ENCODE data around the gene TEX101.
"Not testable (repeated sequence)": the region's sequence is repeated elsewhere in the genome, so short reads cannot be mapped to it uniquely, and the experiment has no call there.

The TEX101 gene

GRCh38 chr19:43414554-43414953, at the start of gene TEX101:
Gene TEX101, plus strand, starts transcription at chr19:43414890. Its CDS starts 1,030 bp downstream, at chr19:43415920.
- no peak for DNase-seq (ENCODE audit: low read depth)

GRCh38 chr19:43365677-43366076, 49.0 kb upstream of the TEX101 start:
- not testable (repeated sequence) for DNase-seq (ENCODE audit: low read depth)

- DNase-seq (ENCODE audit: low read depth) = no peak
These were observed 46.9 kb upstream of the TEX101 start for GRCh38 chr19:43367822-43368221.

- not testable (repeated sequence) for DNase-seq (ENCODE audit: low read depth)
These were observed 45.8 kb upstream of the TEX101 start for GRCh38 chr19:43368897-43369296.

- no peak for DNase-seq (ENCODE audit: low read depth)
These were observed 42.8 kb upstream of the TEX101 start for GRCh38 chr19:43371909-43372308.

- no peak for DNase-seq (ENCODE audit: low read depth)
These were observed 42.2 kb upstream of the TEX101 start for GRCh38 chr19:43372462-43372861.

- not testable (repeated sequence) for DNase-seq (ENCODE audit: low read depth)
These were observed 37.1 kb upstream of the TEX101 start for GRCh38 chr19:43377624-43378023.

- no peak for DNase-seq (ENCODE audit: low read depth)
These were observed 34.7 kb upstream of the TEX101 start for GRCh38 chr19:43380008-43380407.

- DNase-seq (ENCODE audit: low read depth) = no peak
These were observed 33.8 kb upstream of the TEX101 start for GRCh38 chr19:43380771-43381386.

GRCh38 chr19:43382586-43383216, 32.0 kb upstream of the TEX101 start:
- not testable (repeated sequence) for DNase-seq (ENCODE audit: low read depth)

- DNase-seq (ENCODE audit: low read depth) = not testable (repeated sequence)
These were observed 31.4 kb upstream of the TEX101 start for GRCh38 chr19:43383254-43383653.

- DNase-seq (ENCODE audit: low read depth) = not testable (repeated sequence)
These were observed 30.9 kb upstream of the TEX101 start for GRCh38 chr19:43383759-43384158.

- peak; percentile 10 for DNase-seq (ENCODE audit: low read depth)
These were observed 23.7 kb upstream of the TEX101 start for GRCh38 chr19:43390903-43391551.

- DNase-seq (ENCODE audit: low read depth) = not testable (repeated sequence)
These were observed 23.1 kb upstream of the TEX101 start for GRCh38 chr19:43391552-43391935.

GRCh38 chr19:43393501-43393900, 21.2 kb upstream of the TEX101 start:
- not testable (repeated sequence) for DNase-seq (ENCODE audit: low read depth)

GRCh38 chr19:43395561-43395960, 19.1 kb upstream of the TEX101 start:
- DNase-seq (ENCODE audit: low read depth) = no peak

- no peak for DNase-seq (ENCODE audit: low read depth)
These were observed 8.4 kb upstream of the TEX101 start for GRCh38 chr19:43406297-43406696.

GRCh38 chr19:43407416-43408005, 7.2 kb upstream of the TEX101 start:
- DNase-seq (ENCODE audit: low read depth) = no peak

GRCh38 chr19:43408043-43408442, 6.6 kb upstream of the TEX101 start:
- DNase-seq (ENCODE audit: low read depth) = no peak

GRCh38 chr19:43409415-43409814, 5.3 kb upstream of the TEX101 start:
- no peak for DNase-seq (ENCODE audit: low read depth)

- DNase-seq (ENCODE audit: low read depth) = no peak
These were observed 2.2 kb upstream of the TEX101 start for GRCh38 chr19:43412441-43412840.

- no peak for DNase-seq (ENCODE audit: low read depth)
These were observed 2.4 kb downstream of the TEX101 start for GRCh38 chr19:43416951-43417623.
